A549 (cell line): ENCODE data around the gene IL1RAP. TPM values are rescaled to one million over a fixed set of nuclear protein-coding genes. Genes with fewer than 3 reads are reported as not detected.
A peak's percentile ranks its signal among the peaks of the same experiment; 100 is the strongest.

Experiments used
- ATAC-seq, 2 experiments: fragments of 200-7000 bp in 1 of 2; fragments of >200 bp in 1 of 2; cut with Nextera tagmentation in 1 of 2; cut with Tn5 transposase in 1 of 2; 3 replicates each; pipeline versions ENCODE4 v1.8.0 to v1.9.1; 2018 to 2020; ENCODE audit warnings: mild to moderate bottlenecking in 1 of 2, moderate library complexity in 1 of 2
- CTCF ChIA-PET: fragments of 300-600 bp; sonication (Branson Sonifier 250); formaldehyde crosslinking; extraction: SDS; loops from one replicate; lab custom pipeline; 2021; ENCODE audit warnings: antibody characterized with exemption, inconsistent platforms; lab: Yijun Ruan, JAX
- POLR2A ChIA-PET: fragments of 350-600 bp; formaldehyde crosslinking; extraction: SDS; loops from one replicate; lab custom pipeline; 2021; ENCODE audit warnings: antibody characterized with exemption, inconsistent platforms; lab: Yijun Ruan, JAX
- DNase-seq, 2 experiments: peaks; one replicate each; pipeline versions ENCODE4 v3.0.0 to v3.0.0-alpha.2; 2011 to 2016; ENCODE audit warnings: low read depth in 1 of 2, low spot score in 1 of 2
- FAIRE-seq: peaks from 2 replicates; lab custom pipeline; 2011; peaks lifted over from hg19 to GRCh38; lab: Jason Lieb, UNC
- H3K27ac ChIP-seq, 2 experiments: fragments of >200 bp; sonication (Bioruptor Twin); formaldehyde crosslinking; 3 replicates each; pipeline ENCODE4 v1.5.1; 2016 to 2017
- H3K4me1 ChIP-seq: fragments of >200 bp; sonication (Bioruptor Twin); formaldehyde crosslinking; 3 replicates; pipeline ENCODE4 v1.6.1; 2016
- H3K4me2 ChIP-seq: fragments of >200 bp; sonication (Bioruptor Twin); formaldehyde crosslinking; 3 replicates; pipeline ENCODE4 v1.6.1; 2016
- H3K4me3 ChIP-seq: fragments of >200 bp; sonication (Bioruptor Twin); formaldehyde crosslinking; 3 replicates; pipeline ENCODE4 v1.5.1; 2016
- H3K9me3 ChIP-seq: fragments of >200 bp; sonication (Bioruptor Twin); formaldehyde crosslinking; 3 replicates; pipeline ENCODE4 v1.6.1; 2016
- ATOH8 ChIP-seq: fragments of 250-450 bp; sonication (Bioruptor Pico); IDR thresholded peaks from 2 replicates; pipeline ENCODE4 v1.5.0; 2020; ENCODE audit warnings: low read depth, mild to moderate bottlenecking, moderate library complexity
- CBX2 ChIP-seq: fragments of 200-600 bp; sonication (generic); IDR thresholded peaks from 2 replicates; pipeline ENCODE4 v1.6.1; 2016; ENCODE audit warnings: low read depth, mild to moderate bottlenecking, borderline replicate concordance
- CHD2 ChIP-seq: fragments of 150-350 bp; IDR thresholded peaks from 2 replicates; pipeline ENCODE4 v1.6.1; 2014; ENCODE audit warnings: low read length; ENCODE audit not compliant: partially characterized antibody
- EHF ChIP-seq: fragments of 250-450 bp; sonication (Bioruptor Pico); IDR thresholded peaks from 2 replicates; pipeline ENCODE4 v1.5.0; 2020; ENCODE audit warnings: mild to moderate bottlenecking
- FOSL2 ChIP-seq, 2 experiments: fragments of 450-650 bp in 1 of 2; fragments of >200 bp in 1 of 2; sonication (Bioruptor Twin) in 1 of 2; formaldehyde crosslinking; IDR thresholded peaks; 2 replicates each; pipeline versions ENCODE4 v1.5.0 to v1.6.1; 2016 to 2020; ENCODE audit warnings: mild to moderate bottlenecking in 1 of 2, moderate library complexity in 1 of 2
- FOXS1 ChIP-seq: fragments of 250-450 bp; sonication (Bioruptor Pico); IDR thresholded peaks from 2 replicates; pipeline ENCODE4 v1.5.0; 2020; ENCODE audit warnings: mild to moderate bottlenecking, moderate library complexity
- GATA3 ChIP-seq: IDR thresholded peaks from 2 replicates; pipeline ENCODE4 v1.6.1; 2012; ENCODE audit warnings: borderline replicate concordance
- HOXA7 ChIP-seq: fragments of 250-450 bp; sonication (Bioruptor Pico); IDR thresholded peaks from 2 replicates; pipeline ENCODE4 v1.5.0; 2020; ENCODE audit warnings: mild to moderate bottlenecking, moderate library complexity
- HOXB5 ChIP-seq: fragments of 250-450 bp; sonication (Bioruptor Pico); IDR thresholded peaks from 2 replicates; pipeline ENCODE4 v1.5.0; 2020; ENCODE audit warnings: mild to moderate bottlenecking, moderate library complexity
- JUNB ChIP-seq: fragments of >200 bp; sonication (Bioruptor Twin); formaldehyde crosslinking; IDR thresholded peaks from 2 replicates; pipeline ENCODE4 v1.6.1; 2016
- MAX ChIP-seq: IDR thresholded peaks from 2 replicates; pipeline ENCODE4 v1.6.1; 2012
- NR3C1 ChIP-seq: fragments of >200 bp; sonication (Bioruptor Twin); formaldehyde crosslinking; IDR thresholded peaks from 3 replicates; pipeline ENCODE4 v1.6.1; 2017
- PHF8 ChIP-seq: fragments of 200-600 bp; sonication (generic); IDR thresholded peaks from 2 replicates; pipeline ENCODE4 v1.6.1; 2016; ENCODE audit warnings: low read depth, mild to moderate bottlenecking, antibody characterized with exemption, moderate library complexity, borderline replicate concordance
- POLR2AphosphoS2 ChIP-seq: conservative IDR thresholded peaks from 2 replicates; pipeline ENCODE4 v1.6.1; 2012; ENCODE audit warnings: low read length, improper control_type of control experiment, inconsistent platforms
- RAD21 ChIP-seq, 2 experiments: fragments of >200 bp in 1 of 2; sonication (Bioruptor Twin) in 1 of 2; formaldehyde crosslinking in 1 of 2; IDR thresholded peaks in 1 of 2; conservative IDR thresholded peaks in 1 of 2; 2 replicates in 1 of 2; 3 replicates in 1 of 2; pipeline ENCODE4 v1.6.1; 2012 to 2018; ENCODE audit warnings: inconsistent platforms in 1 of 2
- RCOR1 ChIP-seq: fragments of 150-350 bp; IDR thresholded peaks from 2 replicates; pipeline ENCODE4 v1.6.1; 2014; ENCODE audit warnings: antibody characterized with exemption, low read length, low read depth
- RNF2 ChIP-seq: fragments of 200-600 bp; sonication (generic); IDR thresholded peaks from 2 replicates; pipeline ENCODE4 v1.6.1; 2016; ENCODE audit warnings: low read depth, mild to moderate bottlenecking, antibody characterized with exemption, moderate library complexity, borderline replicate concordance
- SMC3 ChIP-seq: fragments of >200 bp; sonication (Bioruptor Twin); formaldehyde crosslinking; IDR thresholded peaks from 3 replicates; pipeline ENCODE4 v1.6.1; 2018; ENCODE audit warnings: inconsistent platforms
- TP53 ChIP-seq: fragments of 250-450 bp; sonication (Bioruptor Pico); IDR thresholded peaks from 2 replicates; pipeline ENCODE4 v1.5.0; 2021; ENCODE audit warnings: mild to moderate bottlenecking, moderate library complexity
- ZNF302 ChIP-seq: fragments of 250-450 bp; sonication (Bioruptor Pico); IDR thresholded peaks from 2 replicates; pipeline ENCODE4 v1.9.0; 2021; ENCODE audit warnings: inconsistent platforms, mild to moderate bottlenecking, moderate library complexity
- WGBS: methylation state at CpG from one replicate; pipeline ENCODE4 v1.1.6; 2017; ENCODE audit errors: missing lambda C conversion rate; 5-methylcytosine and 5-hydroxymethylcytosine counted together
- polyA plus RNA-seq, 4 experiments: library from polyadenylated mRNA; depleted of rRNA in 3 of 4; stranded (reverse); fragments of >200 nt; fragmentation: RNase III in 1 of 4; extraction: RNeasy Plus Mini Kit Qiagen cat#74134 plus additional on column Dnase treatment in 1 of 4; gene quantifications; 2 replicates in 3 of 4; 3 replicates in 1 of 4; pipeline ENCODE4 v1.2.3, GENCODE V29; 2011 to 2017
- TF ChIP-seq, protein P1 (sequence below): fragments of >200 bp; sonication (Bioruptor Twin); formaldehyde crosslinking; IDR thresholded peaks from 3 replicates; pipeline ENCODE4 v1.6.1; 2016
- TF ChIP-seq, protein P2 (sequence below): IDR thresholded peaks from 2 replicates; pipeline ENCODE4 v1.6.1; 2012; ENCODE audit warnings: low read depth, borderline replicate concordance
- TF ChIP-seq, protein P3 (sequence below): fragments of 200-600 bp; sonication (generic); IDR thresholded peaks from 2 replicates; pipeline ENCODE4 v1.6.1; 2016; ENCODE audit warnings: antibody characterized with exemption, mild to moderate bottlenecking, moderate library complexity

Gene IL1RAP
- polyA plus RNA-seq, 2 of the 4 experiments (the other 2 are of a cell fraction) = 3.9 to 18.5 TPM

DNA sequence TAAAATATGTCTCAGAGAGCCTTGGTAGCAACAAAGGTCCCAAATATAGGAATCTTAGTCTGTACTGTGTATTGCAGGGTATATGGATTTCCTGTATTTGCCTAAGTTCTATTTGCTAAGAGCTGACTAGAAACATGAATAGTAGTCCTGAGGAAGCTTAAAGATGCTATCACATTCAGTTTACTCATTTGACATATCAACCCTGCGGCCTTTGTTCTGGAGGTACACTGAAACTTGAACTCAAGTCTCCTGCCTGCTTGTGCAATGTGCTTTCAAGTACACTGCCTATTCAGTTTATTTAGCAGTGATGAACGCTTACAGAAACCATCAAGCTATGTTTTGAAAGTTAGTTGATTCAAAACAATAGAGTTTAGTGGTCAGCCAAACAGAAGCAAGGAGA is 21.1 kb downstream of the IL1RAP start:
- CTCF ChIA-PET = interaction anchor here (0.9 to 1.3 kb wide), 2 partner anchors 21 to 167 kb away, joined by 3 read pairs; partner anchors contain the start of gene IL1RAP
- DNase-seq = no peak
- Histone ChIP-seq H3K4me2 (peak overlapping the region; percentile 64; the same call in 2 of the 3 replicates), H3K4me3 (no peak overlapping the region), H3K4me1 (peaks cover 38% of the 10 kb centered on the region), H3K27ac (peak overlapping the region; percentile 78 to 94), H3K9me3 (no peaks in the 10 kb centered on the region)
- TF ChIP-seq JUNB = no peak
- TF ChIP-seq CBX2 = no peak
- no peak for TF ChIP-seq CHD2
- TF ChIP-seq HOXA7 (CRISPR knock-in tag) = no peak
- TF ChIP-seq, protein P1, sequence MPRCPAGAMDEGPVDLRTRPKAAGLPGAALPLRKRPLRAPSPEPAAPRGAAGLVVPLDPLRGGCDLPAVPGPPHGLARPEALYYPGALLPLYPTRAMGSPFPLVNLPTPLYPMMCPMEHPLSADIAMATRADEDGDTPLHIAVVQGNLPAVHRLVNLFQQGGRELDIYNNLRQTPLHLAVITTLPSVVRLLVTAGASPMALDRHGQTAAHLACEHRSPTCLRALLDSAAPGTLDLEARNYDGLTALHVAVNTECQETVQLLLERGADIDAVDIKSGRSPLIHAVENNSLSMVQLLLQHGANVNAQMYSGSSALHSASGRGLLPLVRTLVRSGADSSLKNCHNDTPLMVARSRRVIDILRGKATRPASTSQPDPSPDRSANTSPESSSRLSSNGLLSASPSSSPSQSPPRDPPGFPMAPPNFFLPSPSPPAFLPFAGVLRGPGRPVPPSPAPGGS = no peak
- no peak for TF ChIP-seq SMC3
- TF ChIP-seq ATOH8 (CRISPR knock-in tag) = no peak
- no peak for TF ChIP-seq RAD21 (conservative IDR thresholded peaks at IDR 0.05 in 1 of 2, IDR thresholded peaks at IDR 0.05 in 1 of 2)
- TF ChIP-seq RNF2 = no peak
- TF ChIP-seq POLR2AphosphoS2 = no peak
- TF ChIP-seq HOXB5 (CRISPR knock-in tag) = no peak
- no peak for TF ChIP-seq PHF8
- TF ChIP-seq NR3C1 = no peak
- no peak for ATAC-seq
- no peak for FAIRE-seq
- POLR2A ChIA-PET = interaction anchor here (4.1 kb wide), 1 partner anchor 21 kb away, joined by 31 read pairs; the partner anchor contains the start of gene IL1RAP
- WGBS = 86% methylated on average over 2 of the region's 2 CpGs

DNA sequence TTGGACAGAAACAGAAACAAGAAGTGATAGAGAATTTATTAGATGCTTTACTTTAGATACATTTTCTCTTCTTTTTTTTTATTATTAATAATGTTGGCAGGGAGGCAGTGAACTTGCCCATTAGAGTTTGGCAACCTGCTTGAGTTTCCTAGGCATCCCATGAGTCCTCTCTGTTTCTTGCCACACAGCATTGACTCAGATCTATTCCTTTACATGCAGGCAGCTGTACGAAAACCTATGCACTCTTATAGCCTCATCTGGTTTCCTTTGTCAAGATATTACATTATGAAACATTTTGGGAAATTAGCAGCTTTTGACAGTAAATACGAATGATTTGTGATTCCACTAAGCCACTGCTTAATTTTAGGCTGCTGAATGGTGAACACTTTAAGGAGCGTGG is 23.3 kb downstream of the IL1RAP start:
- Histone ChIP-seq H3K4me3 (no peak overlapping the region), H3K4me2 (no peak overlapping the region), H3K4me1 (peaks cover 42% of the 10 kb centered on the region), H3K27ac (no peak overlapping the region), H3K9me3 (no peaks in the 10 kb centered on the region)
- DNase-seq = no peak
- TF ChIP-seq FOXS1 = no peak
- TF ChIP-seq ZNF302 (CRISPR knock-in tag) = no peak
- TF ChIP-seq GATA3 = no peak
- no peak for TF ChIP-seq FOSL2 (IDR thresholded peaks at IDR 0.05)
- no peak for TF ChIP-seq FOSL2 (CRISPR knock-in tag; IDR thresholded peaks at IDR 0.05)
- WGBS = 87% methylated on average over 3 of the region's 3 CpGs
- no peak for FAIRE-seq
- ATAC-seq = no peak
- CTCF ChIA-PET = no interaction called here
- POLR2A ChIA-PET = no interaction called here

- 89% methylated on average over 2 of the region's 2 CpGs for WGBS
- POLR2A ChIA-PET = no interaction called here
- no peak for DNase-seq
- H3K9me3 ChIP-seq = no peaks in the 10 kb centered on the region
- peaks cover 34% of the 10 kb centered on the region for H3K4me1 ChIP-seq
- no peak overlapping the region for H3K4me3 ChIP-seq
- no peak overlapping the region for H3K27ac ChIP-seq
- no peak overlapping the region for H3K4me2 ChIP-seq
- CTCF ChIA-PET = no interaction called here
- TF ChIP-seq GATA3 (no peak), SMC3 (no peak), RCOR1 (no peak), NR3C1 (no peak), TP53 (CRISPR knock-in tag) (no peak), MAX (no peak), JUNB (no peak), EHF (no peak), RNF2 (no peak)
- TF ChIP-seq, protein P2, sequence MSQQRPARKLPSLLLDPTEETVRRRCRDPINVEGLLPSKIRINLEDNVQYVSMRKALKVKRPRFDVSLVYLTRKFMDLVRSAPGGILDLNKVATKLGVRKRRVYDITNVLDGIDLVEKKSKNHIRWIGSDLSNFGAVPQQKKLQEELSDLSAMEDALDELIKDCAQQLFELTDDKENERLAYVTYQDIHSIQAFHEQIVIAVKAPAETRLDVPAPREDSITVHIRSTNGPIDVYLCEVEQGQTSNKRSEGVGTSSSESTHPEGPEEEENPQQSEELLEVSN = no peak
- TF ChIP-seq, protein P3, sequence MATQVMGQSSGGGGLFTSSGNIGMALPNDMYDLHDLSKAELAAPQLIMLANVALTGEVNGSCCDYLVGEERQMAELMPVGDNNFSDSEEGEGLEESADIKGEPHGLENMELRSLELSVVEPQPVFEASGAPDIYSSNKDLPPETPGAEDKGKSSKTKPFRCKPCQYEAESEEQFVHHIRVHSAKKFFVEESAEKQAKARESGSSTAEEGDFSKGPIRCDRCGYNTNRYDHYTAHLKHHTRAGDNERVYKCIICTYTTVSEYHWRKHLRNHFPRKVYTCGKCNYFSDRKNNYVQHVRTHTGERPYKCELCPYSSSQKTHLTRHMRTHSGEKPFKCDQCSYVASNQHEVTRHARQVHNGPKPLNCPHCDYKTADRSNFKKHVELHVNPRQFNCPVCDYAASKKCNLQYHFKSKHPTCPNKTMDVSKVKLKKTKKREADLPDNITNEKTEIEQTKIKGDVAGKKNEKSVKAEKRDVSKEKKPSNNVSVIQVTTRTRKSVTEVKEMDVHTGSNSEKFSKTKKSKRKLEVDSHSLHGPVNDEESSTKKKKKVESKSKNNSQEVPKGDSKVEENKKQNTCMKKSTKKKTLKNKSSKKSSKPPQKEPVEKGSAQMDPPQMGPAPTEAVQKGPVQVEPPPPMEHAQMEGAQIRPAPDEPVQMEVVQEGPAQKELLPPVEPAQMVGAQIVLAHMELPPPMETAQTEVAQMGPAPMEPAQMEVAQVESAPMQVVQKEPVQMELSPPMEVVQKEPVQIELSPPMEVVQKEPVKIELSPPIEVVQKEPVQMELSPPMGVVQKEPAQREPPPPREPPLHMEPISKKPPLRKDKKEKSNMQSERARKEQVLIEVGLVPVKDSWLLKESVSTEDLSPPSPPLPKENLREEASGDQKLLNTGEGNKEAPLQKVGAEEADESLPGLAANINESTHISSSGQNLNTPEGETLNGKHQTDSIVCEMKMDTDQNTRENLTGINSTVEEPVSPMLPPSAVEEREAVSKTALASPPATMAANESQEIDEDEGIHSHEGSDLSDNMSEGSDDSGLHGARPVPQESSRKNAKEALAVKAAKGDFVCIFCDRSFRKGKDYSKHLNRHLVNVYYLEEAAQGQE = no peak
- TF ChIP-seq, all 56 proteins: peak for 0
- ATAC-seq (no peak), FAIRE-seq (no peak)
Observed at GRCh38 chr3:190538288-190538687, 24.4 kb downstream of the IL1RAP start.
